ENCODE results near the gene GALM.

GRCh38 chr2:38706846-38707345, 41.0 kb downstream of the GALM start:
- no peak for TF ChIP-seq CTCF (IDR thresholded peaks at IDR 0.05)
- TF ChIP-seq EP300 (IDR thresholded peaks at IDR 0.05): no peak
